Ovary (tissue), 3 donors: ENCODE data around the gene IL17RE.
A peak's percentile ranks its signal among the peaks of the same experiment; 100 is the strongest.

Source experiments
- EP300 ChIP-seq: sonication (generic); formaldehyde crosslinking; IDR thresholded peaks from one replicate; pipeline ENCODE4 v1.6.1; 2017; ENCODE audit warnings: antibody characterized with exemption
- POLR2A ChIP-seq: fragments of 450-650 bp; IDR thresholded peaks from one replicate; pipeline ENCODE4 v1.6.1; 2017; ENCODE audit warnings: antibody characterized with exemption, mild to moderate bottlenecking, moderate library complexity
- TF ChIP-seq, protein P1 (sequence below), 3 donors: fragments of 450-650 bp in 2 of 3; fragments of 200-600 bp in 1 of 3; IDR thresholded peaks; one replicate each; pipeline versions ENCODE4 v1.5.1 to v1.8.0; 2016 to 2022; ENCODE audit warnings: antibody characterized with exemption in 3 of 3, mild to moderate bottlenecking in 1 of 3
- donor health status: DM: no; HTN: no; CAD: no.

DNA sequence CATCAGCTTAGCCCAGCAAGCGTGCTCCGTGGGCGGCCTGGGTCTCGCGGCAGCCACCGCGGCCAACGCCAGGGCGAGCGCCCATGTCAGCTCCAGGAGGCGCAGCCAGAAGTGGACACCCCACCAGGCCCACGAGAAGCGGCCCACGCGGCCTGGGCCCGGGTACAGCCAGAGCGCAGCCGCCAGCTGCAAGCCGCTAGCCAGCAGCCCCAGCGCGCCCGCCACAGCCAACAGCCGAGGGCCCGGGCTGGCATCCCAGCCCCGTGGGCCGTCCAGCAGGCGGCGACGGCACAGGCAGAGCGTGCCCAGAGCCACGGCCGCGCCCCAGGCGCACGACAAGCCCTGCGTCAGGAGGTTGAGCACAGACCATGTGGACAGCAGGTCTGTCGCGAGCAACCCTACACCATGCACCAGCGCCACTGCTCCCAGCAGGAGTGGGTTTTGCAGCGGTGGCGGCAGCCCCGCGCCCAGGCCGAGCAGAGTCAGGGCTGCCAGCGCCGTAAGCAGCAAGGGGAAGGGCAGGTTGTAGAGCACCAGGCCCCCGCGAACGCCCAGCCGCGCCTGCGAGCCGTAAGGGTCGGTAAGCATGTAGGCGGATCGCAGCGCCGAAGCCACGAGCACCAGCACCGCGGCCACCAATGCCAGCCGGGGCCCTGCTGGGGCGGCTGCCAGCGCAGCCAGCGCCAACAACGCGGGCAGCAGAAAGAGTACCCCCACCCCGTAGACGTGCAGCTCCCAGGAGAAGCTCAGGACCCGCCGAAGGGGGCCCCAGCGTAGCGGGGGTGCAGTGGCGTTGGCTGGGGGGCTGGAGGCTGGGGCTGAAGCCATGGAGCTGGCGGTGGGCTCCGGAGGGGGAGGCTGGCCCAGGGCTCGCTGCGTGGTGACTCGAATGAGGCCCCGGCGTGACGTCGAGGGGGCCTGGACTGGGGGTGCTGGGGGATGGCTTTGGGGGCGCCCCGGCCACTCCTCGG lies 44.7 kb downstream of the IL17RE start:
- TF ChIP-seq, protein P1, sequence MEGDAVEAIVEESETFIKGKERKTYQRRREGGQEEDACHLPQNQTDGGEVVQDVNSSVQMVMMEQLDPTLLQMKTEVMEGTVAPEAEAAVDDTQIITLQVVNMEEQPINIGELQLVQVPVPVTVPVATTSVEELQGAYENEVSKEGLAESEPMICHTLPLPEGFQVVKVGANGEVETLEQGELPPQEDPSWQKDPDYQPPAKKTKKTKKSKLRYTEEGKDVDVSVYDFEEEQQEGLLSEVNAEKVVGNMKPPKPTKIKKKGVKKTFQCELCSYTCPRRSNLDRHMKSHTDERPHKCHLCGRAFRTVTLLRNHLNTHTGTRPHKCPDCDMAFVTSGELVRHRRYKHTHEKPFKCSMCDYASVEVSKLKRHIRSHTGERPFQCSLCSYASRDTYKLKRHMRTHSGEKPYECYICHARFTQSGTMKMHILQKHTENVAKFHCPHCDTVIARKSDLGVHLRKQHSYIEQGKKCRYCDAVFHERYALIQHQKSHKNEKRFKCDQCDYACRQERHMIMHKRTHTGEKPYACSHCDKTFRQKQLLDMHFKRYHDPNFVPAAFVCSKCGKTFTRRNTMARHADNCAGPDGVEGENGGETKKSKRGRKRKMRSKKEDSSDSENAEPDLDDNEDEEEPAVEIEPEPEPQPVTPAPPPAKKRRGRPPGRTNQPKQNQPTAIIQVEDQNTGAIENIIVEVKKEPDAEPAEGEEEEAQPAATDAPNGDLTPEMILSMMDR (IDR thresholded peaks at IDR 0.05) = peak in 2 of 3 donors; percentile 54 to 59
- TF ChIP-seq POLR2A (no peak), EP300 (no peak)
